Measurements from ENCODE around the gene PPIA. TPM values are rescaled to one million over a fixed set of nuclear protein-coding genes. Genes with fewer than 3 reads are reported as not detected.
"Not testable (repeated sequence)": the region's sequence is repeated elsewhere in the genome, so short reads cannot be mapped to it uniquely, and the experiment has no call there.

PPIA gene
- total RNA-seq, 1 donor: 1,612 TPM

- Histone ChIP-seq H3K27ac (ENCODE audit: low read depth, low read length) (no peak overlapping the region), H3K79me2 (ENCODE audit: insufficient read depth, low read length) (no peaks in the 10 kb centered on the region), H3K36me3 (ENCODE audit: insufficient read depth, low read length) (no peaks in the 10 kb centered on the region), H2AFZ (ENCODE audit: low read length) (no peak overlapping the region), H3K27me3 (ENCODE audit: insufficient read depth, low read length) (no peaks in the 10 kb centered on the region), H3K4me1 (ENCODE audit: insufficient read depth, low read length) (peaks cover 11% of the 10 kb centered on the region), H4K20me1 (ENCODE audit: insufficient read depth, low read length) (no peaks in the 10 kb centered on the region), H3K4me2 (ENCODE audit: insufficient read depth, low read length) (no peak overlapping the region), H3K9me3 (ENCODE audit: low read depth, low read length) (no peaks in the 10 kb centered on the region), H3K4me3 (ENCODE audit: insufficient read depth, low read length) (no peak overlapping the region)
- TF ChIP-seq CTCF (IDR thresholded peaks at IDR 0.05; ENCODE audit: extremely low read depth, low read depth, low read length): no peak
- DNase-seq (ENCODE audit: insufficient read length, low spot score, missing footprints): no peak
Measured at GRCh38 chr7:44772867-44773266, 23.6 kb upstream of the PPIA start.

- not testable (repeated sequence) for H3K4me1 ChIP-seq (ENCODE audit: insufficient read depth, low read length); H2AFZ ChIP-seq (ENCODE audit: low read length)
Measured at GRCh38 chr7:44774486-44774885, 22.0 kb upstream of the PPIA start.

GRCh38 chr7:44775383-44776107 lies 20.9 kb upstream of the PPIA start:
- Histone ChIP-seq H3K27ac (ENCODE audit: low read depth, low read length) (no peak overlapping the region), H3K36me3 (ENCODE audit: insufficient read depth, low read length) (no peaks in the 10 kb centered on the region), H3K4me1 (ENCODE audit: insufficient read depth, low read length) (no peaks in the 10 kb centered on the region), H3K4me2 (ENCODE audit: insufficient read depth, low read length) (no peak overlapping the region), H3K27me3 (ENCODE audit: insufficient read depth, low read length) (no peaks in the 10 kb centered on the region), H3K9me3 (ENCODE audit: low read depth, low read length) (no peaks in the 10 kb centered on the region), H2AFZ (ENCODE audit: low read length) (no peak overlapping the region), H4K20me1 (ENCODE audit: insufficient read depth, low read length) (no peaks in the 10 kb centered on the region), H3K79me2 (ENCODE audit: insufficient read depth, low read length) (no peaks in the 10 kb centered on the region), H3K4me3 (ENCODE audit: insufficient read depth, low read length) (no peak overlapping the region)
- DNase-seq (ENCODE audit: insufficient read length, low spot score, missing footprints): peak; percentile 61
- no peak for TF ChIP-seq CTCF (IDR thresholded peaks at IDR 0.05; ENCODE audit: extremely low read depth, low read depth, low read length)

More at GRCh38 chr7:44774486-44774885, 22.0 kb upstream of the PPIA start:
- H4K20me1 ChIP-seq (ENCODE audit: insufficient read depth, low read length); H3K27ac ChIP-seq (ENCODE audit: low read depth, low read length); H3K36me3 ChIP-seq (ENCODE audit: insufficient read depth, low read length); H3K9me3 ChIP-seq (ENCODE audit: low read depth, low read length); H3K4me2 ChIP-seq (ENCODE audit: insufficient read depth, low read length); DNase-seq (ENCODE audit: insufficient read length, low spot score, missing footprints); H3K27me3 ChIP-seq (ENCODE audit: insufficient read depth, low read length); H3K4me3 ChIP-seq (ENCODE audit: insufficient read depth, low read length); H3K79me2 ChIP-seq (ENCODE audit: insufficient read depth, low read length): not testable (repeated sequence)

GRCh38 chr7:44776211-44776610 lies 20.3 kb upstream of the PPIA start:
- Histone ChIP-seq H2AFZ (ENCODE audit: low read length) (no peak overlapping the region), H3K4me3 (ENCODE audit: insufficient read depth, low read length) (no peak overlapping the region), H3K36me3 (ENCODE audit: insufficient read depth, low read length) (no peaks in the 10 kb centered on the region), H4K20me1 (ENCODE audit: insufficient read depth, low read length) (no peaks in the 10 kb centered on the region), H3K27me3 (ENCODE audit: insufficient read depth, low read length) (no peaks in the 10 kb centered on the region), H3K79me2 (ENCODE audit: insufficient read depth, low read length) (no peaks in the 10 kb centered on the region), H3K4me2 (ENCODE audit: insufficient read depth, low read length) (no peak overlapping the region), H3K9me3 (ENCODE audit: low read depth, low read length) (no peaks in the 10 kb centered on the region), H3K27ac (ENCODE audit: low read depth, low read length) (no peak overlapping the region), H3K4me1 (ENCODE audit: insufficient read depth, low read length) (no peaks in the 10 kb centered on the region)
- TF ChIP-seq CTCF (IDR thresholded peaks at IDR 0.05; ENCODE audit: extremely low read depth, low read depth, low read length): no peak
- DNase-seq (ENCODE audit: insufficient read length, low spot score, missing footprints): peak; percentile 8

Measured in osteoblast (primary cell).